Measurements from ENCODE around the gene MTERF4.

The MTERF4 gene

DNA sequence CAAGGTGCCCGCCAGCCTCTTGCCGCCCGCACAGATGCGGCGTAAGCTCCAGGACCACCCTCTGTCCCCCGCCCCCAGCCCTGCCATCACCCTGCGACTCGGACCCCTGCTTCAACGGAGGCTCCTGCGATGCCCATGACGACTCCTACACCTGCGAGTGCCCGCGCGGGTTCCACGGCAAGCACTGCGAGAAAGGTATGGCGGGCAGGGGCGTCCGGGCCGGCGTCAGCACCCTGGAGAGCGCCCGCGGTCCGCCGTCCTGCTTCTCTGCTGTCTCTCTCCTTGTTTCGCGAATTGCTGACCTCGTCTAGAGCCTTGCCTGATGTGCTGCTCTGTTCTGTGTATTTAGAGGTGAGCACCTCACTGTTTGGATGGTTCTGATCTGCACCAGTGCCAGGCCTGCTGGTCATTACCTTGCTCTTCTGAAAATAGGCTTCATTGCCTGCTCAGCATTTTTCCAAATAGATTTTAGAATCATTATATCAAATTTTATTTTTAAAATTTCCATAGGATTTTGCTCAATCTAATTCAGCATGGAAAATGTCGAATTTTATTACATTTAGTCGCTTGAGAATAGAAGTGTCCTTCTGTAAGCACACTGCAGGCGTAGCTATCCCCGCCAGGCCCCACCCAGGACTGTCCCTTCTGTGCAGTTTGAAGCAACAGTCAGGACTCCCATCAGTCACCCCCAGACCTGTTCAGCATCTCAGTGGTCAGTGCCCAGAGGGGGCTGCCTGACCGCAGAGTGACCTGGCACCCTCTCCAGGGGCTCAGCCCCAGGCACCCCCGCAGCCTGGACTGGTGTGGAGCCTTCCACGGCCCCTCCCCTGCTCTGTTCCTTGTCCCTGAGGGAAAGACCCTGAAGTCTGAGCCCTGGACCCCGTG lies 52.1 kb downstream of the MTERF4 start:
- no peak for DNase-seq

- no peak for DNase-seq
Observed at GRCh38 chr2:241048949-241049343, 53.1 kb downstream of the MTERF4 start.

GRCh38 chr2:241048149-241048948 lies 53.7 kb downstream of the MTERF4 start:
- no peak for DNase-seq

DNA sequence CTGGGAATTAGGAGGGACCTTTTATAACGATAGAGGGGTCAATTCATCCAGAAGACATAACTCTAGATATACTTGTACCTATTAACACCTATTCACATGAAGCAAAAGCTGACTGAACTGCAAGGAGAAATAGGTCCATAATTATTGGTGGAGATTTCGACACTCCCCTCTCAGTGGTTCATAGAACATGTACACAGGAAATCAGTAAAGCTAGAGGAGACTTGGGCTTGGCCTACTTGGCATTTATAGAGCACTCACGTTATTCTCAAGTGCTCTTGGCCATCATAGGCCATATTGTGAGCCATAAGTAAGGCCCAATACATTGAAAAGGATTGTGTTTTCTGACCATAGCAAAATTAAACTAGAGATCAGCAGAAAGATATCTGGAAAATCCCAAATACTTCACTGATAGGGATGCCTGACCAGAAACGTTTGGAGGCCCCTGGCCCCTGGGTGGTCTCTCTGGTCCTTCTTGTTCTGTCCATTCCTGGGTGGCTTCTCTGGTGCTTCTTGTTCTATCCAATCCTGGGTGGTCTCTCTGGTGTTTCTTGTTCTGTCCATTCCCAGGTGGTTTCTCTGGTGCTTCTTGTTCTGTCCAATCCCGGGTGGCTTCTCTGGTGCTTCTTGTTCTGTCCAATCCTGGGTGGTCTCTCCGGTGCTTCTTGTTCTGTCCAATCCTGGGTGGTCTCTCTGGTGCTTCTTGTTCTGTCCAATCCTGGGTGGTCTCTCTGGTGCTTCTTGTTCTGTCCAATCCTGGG lies 54.7 kb downstream of the MTERF4 start:
- DNase-seq = no peak

All from NCI-H1092 treated with DMSO at 0.1 percent for 48 hours (cell line).